ENCODE data around the gene COX20.

COX20 gene

DNA sequence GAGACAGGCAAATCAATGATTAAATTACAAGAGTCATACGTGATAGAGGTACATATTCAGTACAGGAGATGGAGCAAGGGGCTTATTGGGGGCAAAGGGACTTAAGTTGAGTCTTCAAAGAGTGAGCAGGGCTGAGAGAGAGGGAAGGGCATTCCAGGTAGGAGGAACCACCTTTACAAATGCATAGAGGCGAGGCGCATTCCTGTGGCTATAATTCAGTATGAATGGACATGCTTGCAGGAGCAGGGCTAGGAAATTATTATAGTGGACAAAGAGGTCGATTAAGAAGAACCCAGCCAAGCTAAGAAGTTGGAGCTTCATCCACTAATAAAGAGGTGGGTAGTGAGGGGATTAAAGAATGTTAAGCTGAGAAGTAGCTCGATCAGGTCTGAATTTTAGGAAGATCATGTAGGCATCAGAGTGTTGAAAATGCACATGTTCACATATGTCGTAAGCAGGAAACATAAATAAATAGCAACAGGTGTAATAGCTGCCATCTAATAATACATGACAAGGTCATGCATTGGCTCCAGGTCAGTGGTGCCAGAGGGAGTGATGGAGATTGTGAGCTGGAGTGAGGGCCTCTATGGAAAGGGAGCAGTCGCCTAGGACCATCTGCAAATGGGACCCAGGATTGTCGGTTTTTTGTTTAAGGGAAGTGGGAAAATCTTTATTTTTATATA lies 40.9 kb downstream of the COX20 start:
- WGBS (ENCODE audit: insufficient coverage, insufficient read length): no CpG with 5 or more reads among the region's 8 CpGs
- DNase-seq (ENCODE audit: low read depth, low spot score): no peak
- Histone ChIP-seq H3K27ac (ENCODE audit: low read length) (no peak overlapping the region), H3K36me3 (ENCODE audit: control insufficient read depth, insufficient read depth, low read length) (no peaks in the 10 kb centered on the region), H3K4me1 (ENCODE audit: control insufficient read depth, insufficient read depth, low read length) (no peaks in the 10 kb centered on the region; the same call in 1 of the 2 replicates), H3K9me3 (ENCODE audit: control insufficient read depth, insufficient read depth, low read length) (no peaks in the 10 kb centered on the region), H3K27me3 (ENCODE audit: control insufficient read depth, insufficient read depth, low read length) (no peaks in the 10 kb centered on the region), H3K4me3 (ENCODE audit: low read length) (no peak overlapping the region)

DNA sequence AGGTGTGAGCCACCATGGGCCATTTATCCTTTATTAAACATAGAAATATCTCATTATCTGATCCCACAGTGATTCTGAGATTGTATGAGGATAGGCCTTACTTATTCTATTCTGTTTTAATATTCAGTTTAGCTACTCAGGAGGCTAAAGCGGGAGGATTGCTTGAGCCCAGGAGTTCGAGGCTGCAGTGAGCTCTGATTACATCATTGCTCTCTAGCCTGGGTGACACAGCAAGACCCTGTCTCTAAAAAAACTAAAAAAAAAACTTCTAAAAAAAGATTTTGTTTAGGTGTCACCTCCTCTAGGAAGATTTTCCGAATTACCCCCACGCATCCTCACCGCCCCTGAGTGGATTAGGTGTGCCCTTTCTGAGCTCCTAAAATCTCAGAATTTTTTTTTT lies 43.2 kb downstream of the COX20 start:
- WGBS (ENCODE audit: insufficient coverage, insufficient read length): no CpG with 5 or more reads among the region's 5 CpGs
- Histone ChIP-seq H3K36me3 (ENCODE audit: control insufficient read depth, insufficient read depth, low read length) (no peaks in the 10 kb centered on the region), H3K27me3 (ENCODE audit: control insufficient read depth, insufficient read depth, low read length) (no peaks in the 10 kb centered on the region), H3K9me3 (ENCODE audit: control insufficient read depth, insufficient read depth, low read length) (no peaks in the 10 kb centered on the region), H3K4me1 (ENCODE audit: control insufficient read depth, insufficient read depth, low read length) (no peaks in the 10 kb centered on the region; the same call in 1 of the 2 replicates), H3K27ac (ENCODE audit: low read length) (no peak overlapping the region), H3K4me3 (ENCODE audit: low read length) (no peak overlapping the region)
- no peak for DNase-seq (ENCODE audit: low read depth, low spot score)

GRCh38 chr1:244881552-244882280 lies 46.3 kb downstream of the COX20 start:
- no peaks in the 10 kb centered on the region for H3K4me1 ChIP-seq (ENCODE audit: control insufficient read depth, insufficient read depth, low read length)
- no peak for DNase-seq (ENCODE audit: low read depth, low spot score)
- H3K27me3 ChIP-seq (ENCODE audit: control insufficient read depth, insufficient read depth, low read length): no peaks in the 10 kb centered on the region
- no peak overlapping the region for H3K4me3 ChIP-seq (ENCODE audit: low read length)
- no CpG with 5 or more reads among the region's 11 CpGs for WGBS (ENCODE audit: insufficient coverage, insufficient read length)
- H3K36me3 ChIP-seq (ENCODE audit: control insufficient read depth, insufficient read depth, low read length): no peaks in the 10 kb centered on the region
- H3K9me3 ChIP-seq (ENCODE audit: control insufficient read depth, insufficient read depth, low read length): no peaks in the 10 kb centered on the region
- no peak overlapping the region for H3K27ac ChIP-seq (ENCODE audit: low read length)

DNA sequence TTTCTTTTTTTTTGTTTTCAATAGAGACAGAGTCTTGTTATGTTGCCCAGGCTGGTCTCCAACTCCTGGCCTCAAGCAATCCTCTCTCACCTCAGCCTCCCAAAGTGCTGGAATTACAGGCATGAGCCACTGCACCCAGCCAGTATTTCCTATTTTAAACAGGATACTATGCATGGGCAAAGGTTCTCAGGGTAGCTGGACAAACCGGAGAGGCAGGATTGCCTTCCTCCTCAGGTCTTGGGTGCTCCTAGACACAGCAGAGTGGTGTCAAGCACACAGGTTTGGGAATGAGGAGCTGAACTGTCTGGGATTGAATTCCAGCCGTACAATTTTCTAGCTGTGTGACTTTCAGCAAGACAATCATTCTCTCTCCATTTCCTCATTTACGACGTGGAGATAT lies 51.8 kb downstream of the COX20 start:
- no peaks in the 10 kb centered on the region for H3K27me3 ChIP-seq (ENCODE audit: control insufficient read depth, insufficient read depth, low read length)
- H3K9me3 ChIP-seq (ENCODE audit: control insufficient read depth, insufficient read depth, low read length): no peaks in the 10 kb centered on the region
- no peak overlapping the region for H3K4me3 ChIP-seq (ENCODE audit: low read length)
- no peaks in the 10 kb centered on the region for H3K4me1 ChIP-seq (ENCODE audit: control insufficient read depth, insufficient read depth, low read length)
- no peak overlapping the region for H3K27ac ChIP-seq (ENCODE audit: low read length)
- H3K36me3 ChIP-seq (ENCODE audit: control insufficient read depth, insufficient read depth, low read length): no peaks in the 10 kb centered on the region
- WGBS (ENCODE audit: insufficient coverage, insufficient read length): no CpG with 5 or more reads among the region's 4 CpGs
- DNase-seq (ENCODE audit: low read depth, low spot score): no peak

DNA sequence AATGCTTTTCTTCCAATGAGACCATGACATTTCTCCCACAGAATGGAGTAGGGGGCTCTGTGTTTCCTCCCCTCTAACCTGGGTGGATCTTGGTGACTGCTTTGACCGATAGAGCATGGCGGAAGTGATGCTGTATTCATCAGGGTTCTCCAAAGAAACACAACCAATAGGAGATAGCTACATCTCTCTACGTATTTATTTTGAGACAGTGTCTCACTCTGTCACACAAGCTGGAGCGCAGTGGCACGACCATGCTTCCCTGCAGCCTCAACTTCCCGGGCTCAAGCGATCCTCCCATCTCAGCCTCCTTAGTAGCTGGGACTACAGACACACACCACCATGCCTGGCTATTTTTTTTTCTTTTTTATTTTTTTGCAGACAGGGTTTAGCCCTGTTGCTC lies 58.4 kb downstream of the COX20 start:
- no peaks in the 10 kb centered on the region for H3K9me3 ChIP-seq (ENCODE audit: control insufficient read depth, insufficient read depth, low read length)
- whole genome bisulfite sequencing (ENCODE audit: insufficient coverage, insufficient read length): no CpG with 5 or more reads among the region's 7 CpGs
- H3K36me3 ChIP-seq (ENCODE audit: control insufficient read depth, insufficient read depth, low read length): no peaks in the 10 kb centered on the region

More for the DNA sequence above, 58.4 kb downstream of the COX20 start:
- no peak overlapping the region for H3K27ac ChIP-seq (ENCODE audit: low read length)
- no peaks in the 10 kb centered on the region; the same call in 1 of the 2 replicates for H3K27me3 ChIP-seq (ENCODE audit: control insufficient read depth, insufficient read depth, low read length)
- no peaks in the 10 kb centered on the region; the same call in 1 of the 2 replicates for H3K4me1 ChIP-seq (ENCODE audit: control insufficient read depth, insufficient read depth, low read length)
- DNase-seq (ENCODE audit: low read depth, low spot score): no peak
- H3K4me3 ChIP-seq (ENCODE audit: low read length): no peak overlapping the region
